Transverse colon (tissue), 4 donors: ENCODE measurements around the gene BTNL2.

Source experiments
- CTCF ChIP-seq, 5 experiments: fragments of 200-600 bp in 3 of 5; fragments of 450-650 bp in 2 of 5; sonication (generic) in 3 of 5; IDR thresholded peaks; 1 replicate in 2 of 5; 2 replicates in 3 of 5; pipeline ENCODE4 v1.5.1; 2016 to 2017; ENCODE audit warnings: antibody characterized with exemption in 5 of 5, inconsistent platforms in 3 of 5, mild to moderate bottlenecking in 2 of 5, moderate library complexity in 1 of 5
- EP300 ChIP-seq: sonication (generic); formaldehyde crosslinking; IDR thresholded peaks from one replicate; pipeline ENCODE4 v1.6.1; 2017; ENCODE audit warnings: antibody characterized with exemption, low read depth
- POLR2AphosphoS5 ChIP-seq, 3 donors: sonication (generic); formaldehyde crosslinking; IDR thresholded peaks; one replicate each; pipeline ENCODE4 v1.6.1; 2016; ENCODE audit warnings: antibody characterized with exemption in 3 of 3

- TF ChIP-seq CTCF (IDR thresholded peaks at IDR 0.05) (no peak), EP300 (no peak), POLR2AphosphoS5 (IDR thresholded peaks at IDR 0.05) (no peak)
These were observed 37.3 kb downstream of the BTNL2 start for GRCh38 chr6:32369660-32370059.
